Fibroblast of the aortic adventitia (primary cell): ENCODE measurements around the gene GATD1. TPM values are rescaled to one million over a fixed set of nuclear protein-coding genes. Genes with fewer than 3 reads are reported as not detected.

ENCODE experiments used
- DNase-seq: peaks from one replicate; pipeline ENCODE4 v3.0.0-alpha.2; 2010; ENCODE audit warnings: low read depth
- H3K4me3 ChIP-seq: 2 replicates; pipeline ENCODE4 v1.5.1; 2011; ENCODE audit warnings: low read depth, mild to moderate bottlenecking, control low read depth, low read length, moderate library complexity
- CTCF ChIP-seq: IDR thresholded peaks from 2 replicates; pipeline ENCODE4 v1.5.1; 2011; ENCODE audit warnings: mild to moderate bottlenecking, low read length, control low read depth, inconsistent platforms; ENCODE audit not compliant: insufficient read depth
- total RNA-seq: library from RNA; depleted of rRNA; stranded (reverse); fragments of >200 nt; gene quantifications from 2 replicates; pipeline ENCODE4 v1.2.3, GENCODE V29; 2012; ENCODE audit warnings: low replicate concordance

Gene GATD1
- total RNA-seq, 1 donor = 40.6 TPM

GRCh38 chr11:761526-762108 lies 15.7 kb downstream of the GATD1 start:
- TF ChIP-seq CTCF = no peak
- DNase-seq = no peak
- no peak overlapping the region for H3K4me3 ChIP-seq

- H3K4me3 ChIP-seq = no peak overlapping the region
- TF ChIP-seq CTCF = no peak
- DNase-seq = no peak
Observed at GRCh38 chr11:760236-760635, 17.1 kb downstream of the GATD1 start.

- DNase-seq = peak; percentile 30
- peak overlapping the region; percentile 15 for H3K4me3 ChIP-seq
- TF ChIP-seq CTCF = no peak
Observed at GRCh38 chr11:749731-750130, 27.6 kb downstream of the GATD1 start.

GRCh38 chr11:748007-748359 lies 29.3 kb downstream of the GATD1 start:
- peak; percentile 22 for DNase-seq
- peak overlapping the region; percentile 82 for H3K4me3 ChIP-seq
- no peak for TF ChIP-seq CTCF

- peak; percentile 68 for DNase-seq
Observed at GRCh38 chr11:747158-748006, 29.9 kb downstream of the GATD1 start, which contains the start of gene TALDO1. TALDO1 (plus strand) TSS chr11:747464; CDS start chr11:747482, 18 bp downstream.

More at GRCh38 chr11:747158-748006, 29.9 kb downstream of the GATD1 start, which contains the start of gene TALDO1:
- TF ChIP-seq CTCF = peak; percentile 9
- peak within 1 kb of the TSS; percentile 82 for H3K4me3 ChIP-seq
